ENCODE measurements around the gene PROC. TPM values are rescaled to one million over a fixed set of nuclear protein-coding genes. Genes with fewer than 3 reads are reported as not detected.
"Not testable (repeated sequence)": the region's sequence is repeated elsewhere in the genome, so short reads cannot be mapped to it uniquely, and the experiment has no call there.

PROC gene
- total RNA-seq, 1 donor from 2014 or later: not detected

GRCh38 chr2:127406454-127406853, 11.8 kb upstream of the PROC start:
- TF ChIP-seq, protein P1, sequence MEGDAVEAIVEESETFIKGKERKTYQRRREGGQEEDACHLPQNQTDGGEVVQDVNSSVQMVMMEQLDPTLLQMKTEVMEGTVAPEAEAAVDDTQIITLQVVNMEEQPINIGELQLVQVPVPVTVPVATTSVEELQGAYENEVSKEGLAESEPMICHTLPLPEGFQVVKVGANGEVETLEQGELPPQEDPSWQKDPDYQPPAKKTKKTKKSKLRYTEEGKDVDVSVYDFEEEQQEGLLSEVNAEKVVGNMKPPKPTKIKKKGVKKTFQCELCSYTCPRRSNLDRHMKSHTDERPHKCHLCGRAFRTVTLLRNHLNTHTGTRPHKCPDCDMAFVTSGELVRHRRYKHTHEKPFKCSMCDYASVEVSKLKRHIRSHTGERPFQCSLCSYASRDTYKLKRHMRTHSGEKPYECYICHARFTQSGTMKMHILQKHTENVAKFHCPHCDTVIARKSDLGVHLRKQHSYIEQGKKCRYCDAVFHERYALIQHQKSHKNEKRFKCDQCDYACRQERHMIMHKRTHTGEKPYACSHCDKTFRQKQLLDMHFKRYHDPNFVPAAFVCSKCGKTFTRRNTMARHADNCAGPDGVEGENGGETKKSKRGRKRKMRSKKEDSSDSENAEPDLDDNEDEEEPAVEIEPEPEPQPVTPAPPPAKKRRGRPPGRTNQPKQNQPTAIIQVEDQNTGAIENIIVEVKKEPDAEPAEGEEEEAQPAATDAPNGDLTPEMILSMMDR (IDR thresholded peaks at IDR 0.05; ENCODE audit: unreplicated experiment): no peak
- H3K4me3 Mint-ChIP-seq (ENCODE audit: unreplicated experiment): no peak overlapping the region
- peaks cover 20% of the 10 kb centered on the region for H3K4me1 Mint-ChIP-seq (ENCODE audit: unreplicated experiment)
- H3K27me3 Mint-ChIP-seq (ENCODE audit: unreplicated experiment): peaks cover 2% of the 10 kb centered on the region
- H3K27ac Mint-ChIP-seq (ENCODE audit: unreplicated experiment): no peak overlapping the region
- no peaks in the 10 kb centered on the region for H3K36me3 Mint-ChIP-seq (ENCODE audit: low read depth, unreplicated experiment)
- DNase-seq (ENCODE audit: low spot score): no peak
- H3K9me3 Mint-ChIP-seq (ENCODE audit: unreplicated experiment): no peaks in the 10 kb centered on the region

DNA sequence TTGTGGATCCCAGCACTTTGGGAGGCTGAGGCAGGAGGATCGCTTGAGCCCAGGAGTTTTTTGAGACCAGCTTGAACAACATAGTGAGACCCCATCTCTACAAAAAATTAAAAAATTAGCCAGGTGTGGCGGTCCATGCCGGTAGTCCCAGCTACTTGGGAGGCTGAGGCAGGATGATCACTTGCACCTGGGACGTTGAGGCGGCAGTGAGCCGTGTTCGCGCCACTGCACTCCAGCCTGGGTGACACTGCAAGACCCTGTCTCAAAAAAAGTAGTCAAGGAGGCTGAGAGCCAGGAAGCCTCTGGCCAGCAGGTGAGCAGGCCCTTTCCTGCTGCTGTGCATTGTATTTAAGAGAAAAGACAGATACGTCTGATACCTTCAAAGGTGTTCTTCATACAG, 11.1 kb upstream of the PROC start:
- TF ChIP-seq, protein P1 (IDR thresholded peaks at IDR 0.05; ENCODE audit: unreplicated experiment): no peak
- H3K4me1 Mint-ChIP-seq (ENCODE audit: unreplicated experiment): peaks cover 17% of the 10 kb centered on the region
- H3K27ac Mint-ChIP-seq (ENCODE audit: unreplicated experiment): peak overlapping the region; percentile 48
- no peaks in the 10 kb centered on the region for H3K36me3 Mint-ChIP-seq (ENCODE audit: low read depth, unreplicated experiment)
- H3K9me3 Mint-ChIP-seq (ENCODE audit: unreplicated experiment): no peaks in the 10 kb centered on the region
- no peak for DNase-seq (ENCODE audit: low spot score)
- peak overlapping the region; percentile 83 for H3K4me3 Mint-ChIP-seq (ENCODE audit: unreplicated experiment)
- H3K27me3 Mint-ChIP-seq (ENCODE audit: unreplicated experiment): peaks cover 2% of the 10 kb centered on the region

GRCh38 chr2:127407661-127408003, 10.6 kb upstream of the PROC start:
- TF ChIP-seq, protein P1 (IDR thresholded peaks at IDR 0.05; ENCODE audit: unreplicated experiment): no peak
- no peaks in the 10 kb centered on the region for H3K36me3 Mint-ChIP-seq (ENCODE audit: low read depth, unreplicated experiment)
- peaks cover 2% of the 10 kb centered on the region for H3K27me3 Mint-ChIP-seq (ENCODE audit: unreplicated experiment)
- peak overlapping the region; percentile 48 for H3K27ac Mint-ChIP-seq (ENCODE audit: unreplicated experiment)
- peaks cover 13% of the 10 kb centered on the region for H3K4me1 Mint-ChIP-seq (ENCODE audit: unreplicated experiment)
- peak overlapping the region; percentile 83 for H3K4me3 Mint-ChIP-seq (ENCODE audit: unreplicated experiment)
- no peak for DNase-seq (ENCODE audit: low spot score)
- no peaks in the 10 kb centered on the region for H3K9me3 Mint-ChIP-seq (ENCODE audit: unreplicated experiment)

DNA sequence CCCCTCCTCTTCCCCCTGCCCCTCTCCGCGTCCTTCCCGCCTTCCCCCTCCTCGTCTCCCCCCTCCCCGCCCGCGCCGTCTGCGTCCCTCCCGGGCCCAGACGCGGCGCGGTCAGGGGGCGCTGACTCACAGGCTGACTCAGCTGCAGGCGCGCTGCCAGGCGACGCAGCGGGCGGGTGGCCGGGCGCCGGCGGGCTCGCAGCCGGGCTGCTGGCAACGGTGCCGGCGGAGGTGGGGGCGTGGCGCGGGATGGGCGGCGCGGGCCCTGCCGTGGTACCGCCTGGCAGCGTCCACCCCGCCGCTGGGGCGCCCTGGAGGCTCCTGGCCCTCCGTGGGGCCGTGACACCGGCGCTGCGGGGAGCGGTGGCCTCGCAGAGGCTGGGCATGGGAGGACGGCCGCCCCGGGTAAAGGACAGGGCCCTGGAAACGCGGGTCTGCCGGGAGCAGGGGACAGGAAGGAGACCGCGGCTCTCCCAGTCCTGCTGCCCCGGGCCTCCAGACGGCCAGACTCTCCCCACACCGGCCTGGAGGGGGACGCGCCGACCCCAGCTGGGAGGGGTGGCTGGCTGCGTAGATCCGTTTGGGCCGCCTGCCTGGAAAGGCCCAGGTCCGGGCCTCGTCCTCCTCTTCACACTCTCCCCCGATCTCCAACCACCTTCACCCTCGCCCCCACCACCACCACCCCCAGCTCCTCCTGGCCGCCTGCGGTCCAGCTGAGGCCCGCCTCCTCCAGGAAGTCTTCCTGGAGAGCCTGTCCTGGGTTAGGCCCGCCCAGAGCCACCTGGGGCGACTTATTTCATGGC, 10.0 kb upstream of the PROC start:
- H3K36me3 Mint-ChIP-seq (ENCODE audit: low read depth, unreplicated experiment): no peaks in the 10 kb centered on the region
- peak; percentile 67 for DNase-seq (ENCODE audit: low spot score)

DNA sequence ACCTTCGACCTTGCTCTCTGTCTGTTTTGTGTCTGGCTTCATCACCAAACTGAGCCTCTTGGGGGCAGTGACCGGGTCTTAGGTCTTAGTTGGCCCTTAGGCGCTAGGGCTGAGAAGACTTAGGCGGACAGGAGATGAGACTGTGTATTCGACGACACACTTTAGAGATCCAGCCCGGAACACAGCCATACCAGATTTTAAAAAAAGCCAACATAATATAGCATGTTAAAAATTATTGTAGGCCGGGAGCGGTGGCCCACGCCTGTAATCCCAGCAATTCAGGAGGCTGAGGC, 9.5 kb upstream of the PROC start:
- H3K4me1 Mint-ChIP-seq (ENCODE audit: unreplicated experiment): peaks cover 13% of the 10 kb centered on the region
- peak overlapping the region; percentile 89 for H3K4me3 Mint-ChIP-seq (ENCODE audit: unreplicated experiment)
- no peaks in the 10 kb centered on the region for H3K36me3 Mint-ChIP-seq (ENCODE audit: low read depth, unreplicated experiment)
- no peak for DNase-seq (ENCODE audit: low spot score)
- H3K27me3 Mint-ChIP-seq (ENCODE audit: unreplicated experiment): peaks cover 2% of the 10 kb centered on the region
- H3K27ac Mint-ChIP-seq (ENCODE audit: unreplicated experiment): no peak overlapping the region
- TF ChIP-seq, protein P1 (IDR thresholded peaks at IDR 0.05; ENCODE audit: unreplicated experiment): no peak
- no peaks in the 10 kb centered on the region for H3K9me3 Mint-ChIP-seq (ENCODE audit: unreplicated experiment)

More for the DNA sequence above, 10.0 kb upstream of the PROC start:
- H3K27me3 Mint-ChIP-seq (ENCODE audit: unreplicated experiment): peaks cover 2% of the 10 kb centered on the region
- H3K27ac Mint-ChIP-seq (ENCODE audit: unreplicated experiment): no peak overlapping the region
- peak overlapping the region; percentile 89 for H3K4me3 Mint-ChIP-seq (ENCODE audit: unreplicated experiment)
- peaks cover 13% of the 10 kb centered on the region for H3K4me1 Mint-ChIP-seq (ENCODE audit: unreplicated experiment)
- TF ChIP-seq, protein P1 (IDR thresholded peaks at IDR 0.05; ENCODE audit: unreplicated experiment): no peak
- no peaks in the 10 kb centered on the region for H3K9me3 Mint-ChIP-seq (ENCODE audit: unreplicated experiment)

DNA sequence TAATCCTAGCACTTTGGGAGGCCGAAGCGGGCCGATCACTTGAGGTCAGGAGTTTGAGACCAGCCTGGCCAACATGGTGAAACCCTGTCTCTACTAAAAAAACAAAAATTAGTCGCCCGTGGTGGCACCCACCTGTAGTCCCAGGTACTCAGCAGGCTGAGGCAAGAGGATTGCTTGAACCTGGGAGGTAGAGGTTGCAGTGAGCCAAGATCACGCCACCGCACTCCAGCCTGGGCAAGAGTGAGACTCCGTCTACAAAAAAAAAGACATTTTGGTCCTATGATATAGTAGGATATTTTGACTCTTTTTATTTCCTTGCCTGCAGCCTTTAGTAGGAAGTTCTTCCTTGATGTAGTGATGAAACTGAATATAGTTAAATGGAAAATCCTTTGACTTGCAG, 8.5 kb upstream of the PROC start:
- peaks cover 10% of the 10 kb centered on the region for H3K4me1 Mint-ChIP-seq (ENCODE audit: unreplicated experiment)
- not testable (repeated sequence) for H3K9me3 Mint-ChIP-seq (ENCODE audit: unreplicated experiment); H3K4me3 Mint-ChIP-seq (ENCODE audit: unreplicated experiment); H3K27ac Mint-ChIP-seq (ENCODE audit: unreplicated experiment); H3K36me3 Mint-ChIP-seq (ENCODE audit: low read depth, unreplicated experiment); DNase-seq (ENCODE audit: low spot score); H3K27me3 Mint-ChIP-seq (ENCODE audit: unreplicated experiment)
